GM21360 (cell line): Measurements from ENCODE around the gene SLC18A3.

Experiments
- ATAC-seq: cut with Tn5 transposase; IDR thresholded peaks from one replicate; pipeline ENCODE4 v1.9.1; 2021; ENCODE audit warnings: mild to moderate bottlenecking, moderate library complexity; ENCODE audit not compliant: unreplicated experiment

Gene SLC18A3

DNA sequence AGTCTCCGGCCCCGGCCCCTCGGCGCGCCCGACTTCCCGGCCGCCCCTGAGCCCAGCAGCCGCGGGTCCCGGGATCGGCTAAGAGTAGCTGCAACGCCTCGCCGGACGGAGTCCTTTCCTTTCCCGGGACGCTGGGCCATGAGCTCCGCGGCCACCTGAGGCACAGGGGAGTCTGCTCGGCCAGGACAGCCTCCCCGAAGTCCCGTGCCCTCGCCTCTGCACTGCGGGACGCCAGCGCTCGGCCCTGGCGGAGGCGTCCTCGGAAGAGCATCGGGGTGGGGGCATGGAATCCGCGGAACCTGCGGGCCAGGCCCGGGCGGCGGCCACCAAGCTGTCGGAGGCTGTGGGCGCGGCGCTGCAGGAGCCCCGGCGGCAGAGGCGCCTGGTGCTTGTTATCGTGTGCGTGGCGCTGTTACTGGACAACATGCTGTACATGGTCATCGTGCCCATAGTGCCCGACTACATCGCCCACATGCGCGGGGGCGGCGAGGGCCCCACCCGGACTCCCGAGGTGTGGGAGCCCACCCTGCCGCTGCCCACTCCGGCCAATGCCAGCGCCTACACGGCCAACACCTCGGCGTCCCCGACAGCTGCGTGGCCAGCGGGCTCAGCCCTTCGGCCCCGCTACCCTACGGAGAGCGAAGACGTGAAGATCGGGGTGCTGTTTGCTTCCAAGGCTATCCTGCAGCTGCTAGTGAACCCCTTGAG lies 502 bp downstream of the SLC18A3 start:
- ATAC-seq: no peak

DNA sequence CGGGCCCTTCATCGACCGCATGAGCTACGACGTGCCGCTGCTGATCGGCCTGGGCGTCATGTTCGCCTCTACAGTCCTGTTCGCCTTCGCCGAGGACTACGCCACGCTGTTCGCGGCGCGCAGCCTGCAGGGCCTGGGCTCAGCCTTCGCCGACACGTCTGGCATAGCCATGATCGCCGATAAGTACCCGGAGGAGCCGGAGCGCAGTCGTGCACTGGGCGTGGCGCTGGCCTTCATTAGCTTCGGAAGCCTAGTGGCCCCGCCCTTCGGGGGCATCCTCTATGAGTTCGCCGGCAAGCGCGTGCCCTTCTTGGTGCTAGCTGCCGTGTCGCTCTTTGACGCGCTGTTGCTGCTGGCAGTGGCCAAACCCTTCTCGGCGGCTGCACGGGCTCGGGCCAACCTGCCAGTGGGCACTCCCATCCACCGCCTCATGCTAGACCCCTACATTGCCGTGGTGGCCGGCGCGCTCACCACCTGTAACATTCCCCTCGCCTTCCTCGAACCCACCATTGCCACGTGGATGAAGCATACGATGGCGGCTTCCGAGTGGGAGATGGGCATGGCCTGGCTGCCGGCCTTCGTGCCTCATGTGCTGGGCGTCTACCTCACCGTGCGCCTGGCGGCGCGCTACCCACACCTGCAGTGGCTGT lies 1.2 kb downstream of the SLC18A3 start:
- no peak for ATAC-seq

DNA sequence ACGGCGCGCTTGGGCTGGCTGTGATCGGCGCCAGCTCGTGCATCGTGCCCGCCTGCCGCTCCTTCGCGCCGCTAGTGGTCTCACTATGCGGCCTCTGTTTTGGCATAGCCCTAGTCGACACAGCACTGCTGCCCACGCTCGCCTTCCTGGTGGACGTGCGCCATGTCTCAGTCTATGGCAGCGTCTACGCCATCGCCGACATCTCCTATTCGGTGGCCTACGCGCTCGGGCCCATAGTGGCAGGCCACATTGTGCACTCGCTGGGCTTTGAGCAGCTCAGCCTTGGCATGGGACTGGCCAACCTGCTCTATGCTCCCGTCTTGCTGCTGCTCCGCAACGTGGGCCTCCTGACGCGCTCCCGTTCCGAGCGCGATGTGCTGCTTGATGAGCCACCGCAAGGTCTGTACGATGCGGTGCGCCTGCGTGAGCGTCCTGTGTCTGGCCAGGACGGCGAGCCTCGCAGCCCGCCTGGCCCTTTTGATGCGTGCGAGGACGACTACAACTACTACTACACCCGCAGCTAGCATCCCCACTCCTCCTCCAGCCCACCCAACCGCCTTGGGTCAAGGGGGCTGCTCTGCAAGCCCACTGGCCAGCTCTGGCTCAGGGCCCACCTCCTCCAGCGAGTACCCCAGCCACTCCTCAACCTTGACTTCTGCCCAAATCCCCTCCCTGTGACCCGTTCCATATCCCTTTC lies 1.9 kb downstream of the SLC18A3 start:
- no peak for ATAC-seq

DNA sequence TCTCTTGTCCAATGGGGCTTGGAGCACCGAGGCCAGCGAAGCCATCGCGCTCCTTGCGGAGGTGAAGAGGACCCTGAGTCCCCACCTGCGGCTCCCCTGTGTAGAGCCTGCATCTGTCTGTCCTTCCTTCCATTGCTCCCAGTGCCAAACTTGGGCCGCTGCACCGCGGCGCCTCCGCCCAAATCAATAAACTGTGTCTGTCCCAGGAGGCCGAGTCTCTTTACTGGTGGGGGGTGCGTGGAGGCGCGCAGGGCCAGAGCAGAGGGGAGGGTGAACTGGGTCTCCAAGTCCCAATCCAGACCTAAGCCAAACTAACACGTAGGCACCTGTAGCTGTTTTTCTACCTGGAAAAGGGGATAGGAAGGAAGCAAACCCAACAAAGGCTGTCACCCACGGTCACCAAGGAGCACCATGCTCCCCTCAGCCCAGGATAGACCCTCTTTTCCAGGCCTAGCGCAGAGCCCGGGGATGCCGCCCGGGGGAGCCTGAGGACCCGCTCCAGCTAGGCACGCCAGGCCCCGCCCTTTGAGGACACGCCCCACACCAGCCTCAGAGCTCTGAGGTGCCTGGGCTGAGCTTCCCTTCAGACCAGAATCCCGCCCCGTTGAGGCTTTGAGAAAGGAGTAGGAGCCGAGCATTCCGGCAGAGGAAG lies 2.5 kb downstream of the SLC18A3 start:
- no peak for ATAC-seq

DNA sequence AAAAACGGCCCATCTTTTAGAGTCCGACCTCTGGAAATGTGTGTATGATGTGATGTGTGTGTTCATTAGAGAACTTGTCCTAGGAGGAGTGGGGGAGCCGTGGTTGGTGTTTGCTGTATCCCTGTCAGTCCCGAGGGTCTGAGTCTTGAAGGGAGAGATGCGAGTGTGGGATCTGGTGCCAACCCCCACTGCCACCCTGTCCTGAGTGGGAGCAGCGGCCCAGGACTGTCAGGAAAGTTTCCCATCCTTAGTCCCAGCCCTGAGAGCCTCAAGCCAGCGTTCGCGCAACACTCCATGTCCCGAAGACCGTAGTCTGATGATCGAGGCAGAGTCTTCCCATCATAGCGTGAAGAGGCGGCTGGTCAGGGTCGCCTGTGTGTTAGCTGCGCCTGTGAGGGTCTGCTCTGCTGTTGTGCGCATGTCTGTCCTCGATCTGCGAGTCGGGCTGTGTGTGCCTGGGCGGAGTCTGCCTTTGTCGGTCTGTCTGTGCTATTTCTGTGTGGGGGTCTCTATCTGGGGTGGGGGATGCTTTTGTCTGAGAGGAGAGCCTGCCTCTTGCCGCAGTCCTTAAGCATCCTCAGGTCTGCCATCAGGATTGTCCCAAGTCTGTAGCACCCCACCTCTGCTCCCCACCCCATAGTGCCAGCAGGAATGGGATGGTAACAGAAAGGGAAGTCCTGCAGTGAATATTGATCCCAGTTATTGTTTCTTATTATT lies 3.2 kb downstream of the SLC18A3 start:
- ATAC-seq: no peak

DNA sequence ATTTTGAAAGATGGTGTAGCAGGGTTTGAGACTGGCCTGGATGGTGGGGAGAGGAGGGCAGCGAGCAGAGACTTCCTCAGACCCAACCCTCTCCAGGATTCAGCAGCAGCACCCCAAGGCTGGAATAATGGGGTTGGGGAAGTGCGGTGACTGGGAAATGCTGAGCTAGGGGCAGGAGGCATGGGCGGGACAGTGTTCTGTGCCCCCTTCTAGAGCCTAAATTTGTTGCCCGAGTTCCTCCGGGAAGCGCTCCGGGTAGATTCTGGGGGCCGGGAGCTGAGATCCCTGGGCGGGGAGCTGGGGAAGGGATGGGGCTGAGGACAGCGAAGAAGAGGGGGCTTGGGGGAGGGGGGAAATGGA lies 3.8 kb downstream of the SLC18A3 start, which contains the start of gene CHAT:
TSS of gene CHAT (plus strand) at position 156 of the 360 bp plus-strand sequence. CDS start at position 309, 153 bp downstream.
- ATAC-seq: no peak

DNA sequence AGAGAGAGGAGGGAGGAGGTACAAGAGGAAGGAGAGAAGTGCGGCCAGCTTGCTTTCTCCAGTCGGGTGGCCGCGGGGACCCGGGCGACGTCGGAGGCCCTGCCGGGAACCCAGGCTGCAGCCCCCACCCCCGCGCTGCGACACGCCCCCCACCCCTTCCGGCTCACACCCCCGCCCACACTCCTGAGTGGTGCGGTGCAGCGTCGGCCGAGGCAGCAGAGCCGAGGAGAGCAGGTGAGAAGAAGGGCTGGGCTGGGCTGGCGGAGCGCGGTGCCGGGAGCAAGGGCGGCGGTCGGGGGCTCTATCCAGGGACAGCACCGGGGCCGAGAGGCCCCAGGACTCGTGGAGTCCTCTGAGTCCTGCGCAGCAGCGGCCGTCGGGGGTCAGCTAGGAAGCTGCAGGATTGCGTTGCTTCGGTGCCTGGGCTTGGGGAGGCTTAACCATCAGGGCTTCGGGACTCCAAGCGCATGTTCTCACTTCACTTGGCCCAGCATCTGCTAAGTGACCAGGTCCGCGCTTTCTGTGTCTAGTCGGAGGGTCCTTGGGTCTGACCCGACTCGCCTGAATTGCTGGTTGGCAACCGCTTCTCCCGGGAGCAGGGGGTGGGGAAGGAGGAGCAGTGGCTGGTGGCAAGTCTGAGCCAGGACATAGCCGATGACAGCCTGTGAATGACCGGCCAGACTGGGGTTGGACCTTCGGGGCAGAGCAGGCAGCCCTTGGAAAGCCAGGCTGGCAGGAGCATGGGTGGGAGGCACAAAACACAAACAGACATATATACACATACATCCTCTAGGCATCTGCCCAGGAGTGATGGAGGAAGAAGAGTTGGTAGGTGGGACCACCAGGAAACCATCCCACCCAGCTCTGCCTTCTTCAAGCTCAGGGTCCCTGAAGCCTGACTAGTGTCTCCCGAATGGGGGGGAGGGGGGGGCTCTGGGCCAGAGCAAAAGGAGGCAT lies 4.4 kb downstream of the SLC18A3 start:
- no peak for ATAC-seq

DNA sequence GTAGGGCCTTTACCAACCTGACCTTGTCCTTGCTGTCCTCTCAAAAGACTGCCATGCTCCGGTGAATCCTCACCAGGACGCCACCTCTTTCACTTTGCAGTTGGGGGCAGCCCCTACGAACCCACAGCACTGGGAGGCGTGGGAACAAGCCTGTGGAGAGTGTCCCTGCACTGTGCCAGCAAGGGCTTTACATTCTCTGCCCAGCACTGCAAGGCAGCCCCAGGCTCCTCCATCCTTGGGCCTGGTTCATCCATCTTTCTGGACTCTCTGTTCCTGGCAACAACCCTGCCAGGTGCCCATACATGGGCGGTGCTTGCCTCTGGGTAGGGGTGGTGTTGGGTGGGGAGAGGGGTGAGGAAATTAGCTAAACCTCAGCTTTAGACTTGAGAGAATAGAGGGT lies 5.1 kb downstream of the SLC18A3 start:
- ATAC-seq: no peak

DNA sequence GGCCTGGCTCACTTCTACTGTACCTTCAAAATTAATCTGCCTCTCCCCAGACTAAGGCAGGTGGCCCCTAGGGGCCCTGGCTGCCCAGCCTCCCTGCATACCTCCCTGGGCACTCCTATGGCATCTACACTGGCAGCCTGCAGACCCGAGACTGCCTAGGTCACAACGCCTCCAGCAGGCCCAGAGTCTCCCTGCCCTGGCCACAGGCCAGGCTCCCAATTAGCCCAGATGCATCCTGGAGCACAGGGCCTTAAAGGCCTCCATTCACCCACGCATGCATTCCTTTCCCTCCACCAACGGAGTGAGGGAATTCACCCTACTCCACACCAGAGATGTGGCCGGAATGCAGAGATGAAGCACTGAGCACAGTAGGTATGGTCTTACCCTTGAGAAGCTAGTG lies 5.6 kb downstream of the SLC18A3 start:
- ATAC-seq: no peak

DNA sequence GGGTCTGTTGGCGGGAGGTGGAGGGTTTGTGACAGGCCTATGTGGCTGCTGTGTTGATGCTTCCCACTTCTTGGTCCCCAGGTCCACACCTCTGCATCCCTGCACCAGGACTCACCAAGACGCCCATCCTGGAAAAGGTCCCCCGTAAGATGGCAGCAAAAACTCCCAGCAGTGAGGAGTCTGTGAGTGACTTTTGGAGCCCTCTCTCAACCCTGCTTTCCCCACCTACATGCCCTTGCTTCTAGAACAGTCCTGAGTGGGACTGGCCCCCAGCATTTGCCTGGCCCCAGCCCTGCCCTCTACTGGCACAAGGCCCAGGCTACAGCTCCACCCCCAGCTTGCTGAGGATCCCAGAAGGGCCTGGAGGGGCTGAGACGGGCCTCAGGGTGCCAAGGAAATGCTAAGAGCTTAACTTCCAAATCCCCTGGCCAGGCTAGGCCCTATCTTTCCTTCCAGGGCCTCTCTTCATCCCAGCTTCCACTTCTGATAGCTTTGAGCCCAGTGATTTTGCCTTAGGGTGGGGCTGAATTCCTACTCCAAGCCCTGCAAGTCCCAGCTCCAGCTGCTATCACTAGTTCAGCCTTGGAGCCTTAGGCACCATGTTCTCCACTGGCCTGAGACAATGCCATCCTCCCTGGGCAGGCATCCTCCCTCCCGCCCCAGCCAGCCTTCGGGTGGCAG lies 6.5 kb downstream of the SLC18A3 start:
- no peak for ATAC-seq

DNA sequence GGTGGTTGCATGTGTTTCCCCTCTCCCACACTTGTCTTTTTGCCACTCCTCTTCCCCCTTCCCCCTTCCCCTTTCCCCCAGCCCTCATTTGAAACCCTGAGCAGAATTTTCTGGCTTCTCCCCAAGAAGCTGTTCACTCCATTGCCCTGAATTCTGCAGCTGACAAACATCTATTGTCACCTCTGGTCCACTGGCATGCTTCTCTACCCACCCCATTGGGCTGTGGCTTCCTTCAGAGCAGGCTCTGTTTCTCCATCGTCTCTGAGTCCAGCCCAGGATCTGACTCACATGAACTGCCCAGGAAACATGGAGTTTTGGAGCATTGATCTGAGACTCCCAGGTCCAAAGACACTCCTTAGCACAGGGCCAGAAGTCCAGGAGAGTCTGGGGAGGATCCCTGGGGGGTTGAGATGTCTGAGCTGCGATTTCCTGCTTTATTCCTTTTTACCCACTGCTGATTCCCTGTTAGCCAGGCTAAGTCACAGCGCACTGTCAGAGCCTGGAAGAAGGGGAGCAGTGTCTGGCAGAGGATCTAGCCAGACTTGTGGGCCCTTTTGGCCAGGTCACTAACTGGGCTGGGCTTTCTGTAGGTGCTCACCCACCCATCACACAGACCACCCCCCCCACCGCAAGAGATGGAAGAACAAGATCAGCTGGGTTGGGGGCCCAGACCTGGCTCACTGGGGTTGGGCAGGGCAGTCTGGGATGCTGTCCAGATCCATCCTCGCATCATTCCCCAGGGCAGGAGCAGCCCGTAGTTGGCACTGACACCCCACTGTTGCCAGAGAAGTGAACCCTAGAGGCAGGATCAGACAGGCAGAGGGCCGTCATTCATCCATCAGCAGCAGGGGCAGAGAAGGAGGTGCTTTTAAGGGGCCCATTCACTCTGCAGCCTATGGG lies 7.3 kb downstream of the SLC18A3 start:
- ATAC-seq: no peak

DNA sequence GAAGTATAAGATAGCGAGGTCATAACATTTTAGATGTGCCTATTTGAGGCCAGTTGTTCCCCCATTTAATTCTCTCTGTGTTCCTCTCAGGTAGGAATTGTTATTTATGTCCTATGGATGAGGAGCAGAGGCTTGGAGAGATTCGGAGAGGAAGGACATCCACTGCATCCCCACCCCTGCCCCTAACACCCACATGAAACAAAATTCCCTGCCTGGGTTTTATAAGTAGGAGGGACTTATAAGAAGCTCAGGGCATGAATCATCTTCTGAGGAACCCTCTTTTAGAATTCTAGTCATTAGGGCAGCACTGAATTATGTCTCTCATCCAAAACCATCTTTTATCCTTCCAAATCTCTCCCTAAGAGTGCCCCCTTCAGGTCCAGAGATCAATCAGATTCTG lies 8.7 kb downstream of the SLC18A3 start:
- ATAC-seq: no peak

DNA sequence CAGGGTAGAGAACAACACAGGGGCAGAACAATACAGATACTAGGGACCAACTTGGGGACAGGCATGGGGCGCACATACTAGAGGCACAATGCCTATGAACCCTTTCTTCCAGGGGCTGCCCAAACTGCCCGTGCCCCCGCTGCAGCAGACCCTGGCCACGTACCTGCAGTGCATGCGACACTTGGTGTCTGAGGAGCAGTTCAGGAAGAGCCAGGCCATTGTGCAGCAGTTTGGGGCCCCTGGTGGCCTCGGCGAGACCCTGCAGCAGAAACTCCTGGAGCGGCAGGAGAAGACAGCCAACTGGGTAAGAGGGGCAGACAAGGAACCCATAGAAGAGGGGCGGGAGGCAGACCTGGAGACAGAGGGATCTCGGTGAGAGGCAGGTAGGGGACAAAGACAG lies 9.5 kb downstream of the SLC18A3 start:
- ATAC-seq: no peak

DNA sequence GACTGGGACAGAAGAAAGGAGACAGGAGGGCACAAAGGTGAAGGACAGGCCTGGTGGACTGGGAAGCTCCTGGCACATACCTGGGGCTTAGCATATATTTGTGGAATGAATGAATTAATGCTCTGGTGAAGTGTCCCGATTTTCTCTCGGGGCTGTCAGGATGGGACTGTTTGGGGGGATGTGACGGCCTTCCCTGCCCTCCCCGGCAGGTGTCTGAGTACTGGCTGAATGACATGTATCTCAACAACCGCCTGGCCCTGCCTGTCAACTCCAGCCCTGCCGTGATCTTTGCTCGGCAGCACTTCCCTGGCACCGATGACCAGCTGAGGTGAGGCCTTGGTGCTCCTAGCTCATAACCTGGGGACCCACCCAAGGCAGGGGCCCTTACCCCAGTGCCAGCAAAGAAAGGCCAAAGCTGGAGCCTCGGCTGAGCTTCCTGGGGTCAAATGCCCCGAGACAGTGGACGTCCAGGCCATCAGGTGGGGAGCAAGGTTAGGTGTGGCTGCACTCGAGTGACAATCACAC lies 10.2 kb downstream of the SLC18A3 start:
- no peak for ATAC-seq

DNA sequence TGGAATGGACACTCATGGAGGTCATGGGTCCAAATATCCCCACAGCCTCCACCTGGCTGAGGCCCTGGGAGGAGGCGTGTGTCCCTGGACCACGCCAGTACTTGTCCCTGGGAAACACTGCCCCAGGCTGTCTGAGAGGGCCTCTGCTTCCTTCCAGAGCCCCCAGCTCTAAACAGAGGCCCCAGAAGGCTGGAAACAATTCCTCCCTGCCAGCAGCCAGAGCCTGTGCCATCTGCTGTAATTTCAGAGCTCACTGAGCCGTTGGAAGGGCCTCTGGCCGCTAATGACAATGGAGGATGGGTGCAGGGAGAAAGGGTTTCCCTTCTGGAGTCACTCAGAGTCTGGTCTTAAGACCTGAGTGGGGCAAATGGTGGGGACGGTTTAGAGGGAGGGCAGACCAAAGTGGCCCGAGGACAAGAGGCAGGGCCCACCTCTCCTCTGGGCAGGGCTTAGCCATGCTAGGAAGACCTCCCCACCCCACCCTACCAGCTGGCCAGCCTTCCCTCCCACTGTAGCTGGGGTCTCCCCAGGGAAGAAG lies 10.8 kb downstream of the SLC18A3 start:
- no peak for ATAC-seq

DNA sequence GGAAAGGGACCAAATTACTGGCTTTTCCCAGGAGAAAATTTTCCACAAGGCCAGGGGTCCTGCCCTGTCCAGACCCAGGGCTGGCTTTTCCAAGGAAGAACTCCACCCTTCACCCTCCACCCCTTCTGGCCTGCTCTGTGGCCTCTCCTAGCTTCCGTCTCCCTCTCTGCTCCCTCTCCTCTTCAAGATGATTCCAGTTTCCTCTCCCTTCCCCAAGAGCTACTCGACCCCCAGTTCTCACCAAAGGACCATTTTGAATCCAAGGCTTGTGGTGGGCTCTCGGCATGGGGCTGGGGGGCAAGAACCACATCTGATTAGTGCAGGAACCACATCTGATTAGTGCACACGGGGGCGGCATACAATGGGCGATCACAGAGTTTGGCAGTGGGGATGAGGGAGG lies 11.5 kb downstream of the SLC18A3 start:
- ATAC-seq: no peak
